Epithelial cell of proximal tubule (primary cell): ENCODE data around the gene PPIG. TPM values are rescaled to one million over a fixed set of nuclear protein-coding genes. Genes with fewer than 3 reads are reported as not detected.
"Not testable (repeated sequence)": the region's sequence is repeated elsewhere in the genome, so short reads cannot be mapped to it uniquely, and the experiment has no call there.

ENCODE experiments used
- DNase-seq: peaks from one replicate; pipeline ENCODE4 v3.0.0-alpha.2; 2011; ENCODE audit warnings: low read depth
- H3K4me3 ChIP-seq: 2 replicates; pipeline ENCODE4 v1.5.1; 2011; ENCODE audit warnings: low read depth, mild to moderate bottlenecking, low read length
- total RNA-seq: library from RNA; depleted of rRNA; stranded (reverse); fragments of >200 nt; gene quantifications from 2 replicates; pipeline ENCODE4 v1.2.3, GENCODE V29; 2015
- TF ChIP-seq, protein P1 (sequence below): conservative IDR thresholded peaks from 2 replicates; pipeline ENCODE4 v1.5.1; 2012; ENCODE audit warnings: low read depth, mild to moderate bottlenecking, low read length

Gene PPIG
- total RNA-seq, 1 donor from 2014 or later: 21.9 TPM

DNA sequence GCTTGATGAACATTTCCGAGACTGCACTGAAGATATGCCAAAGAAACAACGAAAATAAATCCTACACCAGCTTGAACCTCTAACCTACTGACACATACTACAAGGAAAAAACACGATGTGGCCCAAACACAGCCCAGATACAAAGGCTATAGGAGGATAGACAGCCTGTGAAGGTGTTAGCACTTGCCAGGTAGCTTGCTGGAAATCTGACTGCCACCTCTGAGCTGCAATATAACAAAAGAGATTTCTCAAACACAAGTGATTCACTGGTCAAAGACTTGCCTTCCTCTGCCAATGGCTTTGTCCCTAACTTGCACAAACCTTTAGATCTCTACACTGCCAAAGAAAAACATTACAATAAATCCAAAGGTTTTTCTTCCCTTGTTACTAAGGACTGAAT is 89.0 kb downstream of the PPIG start:
- TF ChIP-seq, protein P1, sequence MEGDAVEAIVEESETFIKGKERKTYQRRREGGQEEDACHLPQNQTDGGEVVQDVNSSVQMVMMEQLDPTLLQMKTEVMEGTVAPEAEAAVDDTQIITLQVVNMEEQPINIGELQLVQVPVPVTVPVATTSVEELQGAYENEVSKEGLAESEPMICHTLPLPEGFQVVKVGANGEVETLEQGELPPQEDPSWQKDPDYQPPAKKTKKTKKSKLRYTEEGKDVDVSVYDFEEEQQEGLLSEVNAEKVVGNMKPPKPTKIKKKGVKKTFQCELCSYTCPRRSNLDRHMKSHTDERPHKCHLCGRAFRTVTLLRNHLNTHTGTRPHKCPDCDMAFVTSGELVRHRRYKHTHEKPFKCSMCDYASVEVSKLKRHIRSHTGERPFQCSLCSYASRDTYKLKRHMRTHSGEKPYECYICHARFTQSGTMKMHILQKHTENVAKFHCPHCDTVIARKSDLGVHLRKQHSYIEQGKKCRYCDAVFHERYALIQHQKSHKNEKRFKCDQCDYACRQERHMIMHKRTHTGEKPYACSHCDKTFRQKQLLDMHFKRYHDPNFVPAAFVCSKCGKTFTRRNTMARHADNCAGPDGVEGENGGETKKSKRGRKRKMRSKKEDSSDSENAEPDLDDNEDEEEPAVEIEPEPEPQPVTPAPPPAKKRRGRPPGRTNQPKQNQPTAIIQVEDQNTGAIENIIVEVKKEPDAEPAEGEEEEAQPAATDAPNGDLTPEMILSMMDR: no peak
- no peak overlapping the region for H3K4me3 ChIP-seq
- DNase-seq: no peak

DNA sequence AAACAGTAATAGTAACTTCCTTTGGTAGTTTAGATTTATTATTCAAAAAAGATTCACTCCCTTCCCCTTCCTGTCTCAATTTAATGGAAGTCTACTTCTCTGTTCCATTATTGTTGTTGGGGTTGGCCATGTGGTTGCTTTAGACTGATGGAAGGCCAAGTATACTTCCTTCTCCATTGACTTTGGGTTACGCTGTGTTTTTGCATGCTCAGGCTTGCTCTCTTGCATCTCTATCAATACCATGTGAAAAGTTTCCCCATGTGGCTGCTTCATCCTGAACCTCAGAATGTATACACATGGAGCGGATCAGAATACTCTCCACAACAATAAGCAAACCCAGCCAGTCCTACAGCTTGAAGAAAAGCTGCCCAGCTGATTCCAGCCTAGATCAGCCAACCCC is 89.8 kb downstream of the PPIG start:
- TF ChIP-seq, protein P1: no peak
- no peak overlapping the region for H3K4me3 ChIP-seq
- DNase-seq: no peak

DNA sequence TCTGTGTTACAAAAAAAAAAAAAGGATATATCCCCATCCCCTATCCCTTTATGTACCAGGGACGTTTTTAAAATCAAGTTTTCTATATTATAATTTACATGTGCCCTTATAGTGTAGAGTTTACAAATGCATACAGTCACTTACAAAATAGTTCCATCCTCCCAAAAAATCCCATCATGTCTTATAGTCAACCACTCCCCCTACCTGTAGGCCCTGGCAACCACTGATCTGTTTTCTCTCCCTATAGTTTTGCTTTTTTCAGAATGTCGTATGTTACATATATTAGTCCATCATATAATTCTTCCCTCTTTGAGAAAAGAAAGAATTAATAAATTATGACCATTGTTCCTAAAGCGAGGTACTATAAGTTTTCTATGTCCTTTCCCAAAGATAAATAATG is 92.2 kb downstream of the PPIG start:
- no peak for DNase-seq
- TF ChIP-seq, protein P1: peak; percentile 41
- H3K4me3 ChIP-seq: no peak overlapping the region

DNA sequence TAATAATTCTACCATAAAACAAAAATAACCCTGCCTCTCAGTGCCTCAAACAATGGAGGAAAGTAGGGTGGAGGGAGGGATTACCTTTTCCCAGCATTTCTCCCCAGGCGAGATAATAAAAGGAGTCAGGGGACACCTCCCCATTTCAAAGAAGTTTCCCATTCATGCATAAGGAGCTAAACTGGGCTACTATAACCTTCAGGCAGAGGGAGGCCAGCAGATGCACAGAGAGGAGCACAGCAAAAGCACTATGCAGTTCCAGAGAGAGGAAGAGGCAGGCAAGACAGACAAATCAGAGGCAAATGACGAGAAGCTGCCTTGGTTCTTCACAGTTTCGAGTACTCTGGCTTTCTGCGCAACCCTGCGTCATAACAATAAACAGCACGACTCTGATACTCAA is 92.7 kb downstream of the PPIG start:
- no peak for DNase-seq
- TF ChIP-seq, protein P1: no peak
- H3K4me3 ChIP-seq: no peak overlapping the region

DNA sequence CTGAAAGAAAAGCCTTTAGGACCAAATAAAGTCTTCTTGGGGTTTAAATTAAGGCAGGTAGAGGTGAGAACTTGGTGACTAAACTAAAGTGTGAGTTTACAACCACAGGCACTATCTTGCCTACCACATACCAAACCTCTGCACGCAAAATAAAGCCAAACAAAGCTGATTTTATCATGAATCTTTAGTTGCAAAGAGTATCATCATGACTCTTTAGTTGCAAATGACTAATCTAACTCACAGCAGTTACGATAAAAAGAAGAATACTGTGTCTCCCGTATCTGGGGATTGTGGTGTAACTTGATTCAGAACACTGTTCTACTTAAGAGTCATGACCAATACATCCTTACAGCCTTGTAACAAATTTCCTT is 98.9 kb downstream of the PPIG start:
- TF ChIP-seq, protein P1: no peak
- no peak overlapping the region for H3K4me3 ChIP-seq
- DNase-seq: no peak

DNA sequence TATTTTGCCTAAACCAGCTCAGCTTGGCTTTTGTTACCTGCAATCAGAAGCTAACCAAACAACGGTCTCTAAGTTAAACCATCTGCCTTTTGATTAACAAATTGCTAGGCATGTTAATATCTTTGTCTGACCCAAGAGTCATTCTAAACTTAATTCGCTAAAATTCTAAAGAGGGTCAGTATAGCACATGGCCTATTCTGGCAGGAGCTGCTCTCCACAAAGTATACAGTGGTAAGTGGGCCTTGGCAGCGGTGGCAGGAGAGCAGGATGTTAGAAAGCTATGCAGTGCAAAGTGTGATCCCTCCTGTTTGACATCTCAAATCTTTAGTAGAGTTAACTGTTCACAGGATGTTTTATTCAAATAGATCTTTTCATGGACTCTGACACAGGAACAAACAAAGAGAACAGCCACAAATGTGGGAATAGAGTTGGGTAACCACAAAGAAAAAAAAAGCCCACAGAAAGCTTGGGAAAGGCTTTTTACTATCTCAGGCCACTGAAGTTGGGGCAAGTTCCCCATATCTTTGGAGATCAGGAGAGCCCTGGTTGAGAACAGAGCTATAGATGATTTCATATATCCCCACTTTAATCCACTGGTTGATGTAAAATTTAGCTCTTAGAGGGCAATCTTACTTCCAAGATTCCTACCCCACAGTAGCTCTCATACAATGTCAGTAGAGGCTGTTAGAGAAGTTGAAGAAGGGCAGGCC is 99.4 kb downstream of the PPIG start:
- DNase-seq: no peak
- H3K4me3 ChIP-seq: no peak overlapping the region
- TF ChIP-seq, protein P1: no peak

DNA sequence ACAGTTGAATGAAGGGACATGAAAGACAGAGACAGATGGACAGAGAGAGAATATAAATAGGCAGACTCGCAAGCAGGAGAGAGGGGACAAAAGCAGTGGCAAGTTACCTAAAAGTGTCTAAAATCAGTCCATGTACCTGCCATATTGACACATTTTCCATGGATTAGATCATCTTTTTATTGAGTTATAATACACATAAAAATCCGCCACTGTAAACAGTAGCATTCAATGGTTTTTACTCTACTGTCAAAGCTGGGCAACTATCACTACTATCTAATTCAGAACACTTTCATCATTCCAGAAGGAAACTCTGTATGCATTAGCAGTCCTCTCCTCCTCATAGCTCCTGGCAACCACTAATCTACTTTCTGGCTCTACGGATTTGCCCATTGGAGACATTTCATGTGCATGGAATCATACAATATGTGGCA is 100.0 kb downstream of the PPIG start:
- no peak for DNase-seq
- H3K4me3 ChIP-seq: no peak overlapping the region

DNA sequence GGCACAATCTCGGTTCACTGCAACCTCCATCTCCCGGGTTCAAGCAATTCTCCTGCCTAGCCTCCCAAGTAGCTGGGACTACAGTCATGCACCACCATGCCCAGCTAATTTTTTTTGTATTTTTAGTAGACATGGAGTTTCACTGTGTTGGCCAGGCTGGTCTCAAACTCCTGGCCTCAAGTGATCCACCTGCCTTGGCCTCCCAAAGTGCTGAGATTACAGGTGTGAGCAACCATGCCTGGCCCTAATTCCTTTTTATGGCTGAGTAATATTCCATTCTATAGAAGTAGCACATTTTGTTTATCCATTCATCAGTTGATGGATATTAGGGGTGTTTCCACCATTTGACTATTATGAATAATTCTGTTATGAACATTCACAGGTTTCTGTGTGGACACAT is 100.6 kb downstream of the PPIG start:
- not testable (repeated sequence) for DNase-seq, H3K4me3 ChIP-seq

More for the DNA sequence above, 100.0 kb downstream of the PPIG start:
- TF ChIP-seq, protein P1: no peak

DNA sequence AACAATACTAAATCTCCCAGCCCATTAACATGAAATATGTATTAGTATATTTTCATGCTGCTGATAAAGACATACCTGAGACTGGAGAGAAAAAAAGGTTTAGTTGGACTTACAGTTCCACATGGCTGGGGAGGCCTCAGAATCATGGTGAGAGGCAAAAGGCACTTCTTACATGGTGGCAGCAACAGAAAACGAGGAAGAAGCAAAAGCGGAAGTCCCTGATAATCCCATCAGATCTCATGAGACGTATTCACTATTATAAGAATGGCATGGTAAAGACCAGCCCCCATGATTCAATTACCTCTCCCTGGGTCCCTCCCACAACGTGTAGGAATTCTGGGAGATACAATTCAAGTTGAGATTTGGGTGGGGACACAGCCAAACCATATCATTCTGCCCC is 102.7 kb downstream of the PPIG start:
- H3K4me3 ChIP-seq, DNase-seq: not testable (repeated sequence)

DNA sequence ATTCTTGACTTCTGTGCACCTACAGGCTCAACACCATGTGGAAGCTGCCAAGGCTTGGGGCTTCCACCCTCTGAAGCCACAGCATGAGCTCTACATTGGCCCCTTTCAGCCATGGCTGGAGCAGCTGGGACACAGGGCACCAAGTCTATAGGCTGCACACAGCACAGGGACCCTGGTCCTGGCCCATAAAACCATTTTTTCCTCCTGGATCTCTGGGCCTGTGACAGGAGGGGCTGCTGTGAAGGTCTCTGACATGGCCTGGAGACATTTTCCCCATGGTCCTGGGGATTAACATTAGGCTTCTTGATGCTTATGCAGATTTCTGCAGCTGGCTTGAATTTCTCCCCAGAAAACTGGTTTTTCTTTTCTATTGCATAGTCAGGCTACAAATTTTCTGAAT is 103.8 kb downstream of the PPIG start:
- DNase-seq, H3K4me3 ChIP-seq: not testable (repeated sequence)
